DLD1 (cell line): Measurements from ENCODE around the gene H2BW2.
"Not testable (repeated sequence)": the region's sequence is repeated elsewhere in the genome, so short reads cannot be mapped to it uniquely, and the experiment has no call there.

Experiments used
- in situ Hi-C: cut with HindIII; loops from 2 replicates; pipeline ENCODE4 v1.10.0; 2017; ENCODE audit warnings: low sequenced_read_pairs

The H2BW2 gene

GRCh38 chrX:104039689-104040505 is at the start of gene H2BW2:
TSS of gene H2BW2 (plus strand) at chrX:104039956. CDS start at chrX:104039995, 39 bp downstream.
- in situ Hi-C loops = no loop called here

GRCh38 chrX:103999234-103999633 is 40.5 kb upstream of the H2BW2 start:
- in situ Hi-C loops = no loop called here

- in situ Hi-C loops = no loop called here
Observed at GRCh38 chrX:104008831-104009230, 30.9 kb upstream of the H2BW2 start.

GRCh38 chrX:104013158-104013557 is 26.6 kb upstream of the H2BW2 start:
- in situ Hi-C loops = no loop called here

GRCh38 chrX:104013606-104014005 is 26.1 kb upstream of the H2BW2 start, which contains the start of gene H2BW1:
TSS of gene H2BW1 (minus strand) at chrX:104013708. CDS start at chrX:104013576, 132 bp downstream.
- in situ Hi-C loops = no loop called here

- in situ Hi-C loops = not testable (repeated sequence)
Observed at GRCh38 chrX:104015576-104015975, 24.2 kb upstream of the H2BW2 start.

- in situ Hi-C loops = no loop called here
Observed at GRCh38 chrX:104018126-104018525, 21.6 kb upstream of the H2BW2 start.

- in situ Hi-C loops = no loop called here
Observed at GRCh38 chrX:104041003-104041402, 1.2 kb downstream of the H2BW2 start.

- in situ Hi-C loops = no loop called here
Observed at GRCh38 chrX:104045642-104046041, 5.9 kb downstream of the H2BW2 start.

GRCh38 chrX:104047171-104047570 is 7.4 kb downstream of the H2BW2 start:
- in situ Hi-C loops = no loop called here

- in situ Hi-C loops = not testable (repeated sequence)
Observed at GRCh38 chrX:104054956-104055355, 15.2 kb downstream of the H2BW2 start.

- in situ Hi-C loops = not testable (repeated sequence)
Observed at GRCh38 chrX:104062636-104063035, 22.9 kb downstream of the H2BW2 start.

- in situ Hi-C loops = not testable (repeated sequence)
Observed at GRCh38 chrX:104075778-104076445, 36.2 kb downstream of the H2BW2 start, which contains the start of gene TMSB15C. TSS of gene TMSB15C (minus strand) at chrX:104076236.

- in situ Hi-C loops = not testable (repeated sequence)
Observed at GRCh38 chrX:104077854-104078253, 38.1 kb downstream of the H2BW2 start.

GRCh38 chrX:104084063-104084462 is 44.3 kb downstream of the H2BW2 start:
- in situ Hi-C loops = no loop called here

- in situ Hi-C loops = no loop called here
Observed at GRCh38 chrX:104084534-104085277, 45.0 kb downstream of the H2BW2 start.

- in situ Hi-C loops = no loop called here
Observed at GRCh38 chrX:104085477-104085876, 45.7 kb downstream of the H2BW2 start.

- in situ Hi-C loops = no loop called here
Observed at GRCh38 chrX:104085919-104086318, 46.2 kb downstream of the H2BW2 start.
